HepG2 (cell line): ENCODE results near the gene PDE8B. TPM values are rescaled to one million over a fixed set of nuclear protein-coding genes. Genes with fewer than 3 reads are reported as not detected.
A peak's percentile ranks its signal among the peaks of the same experiment; 100 is the strongest.

ENCODE experiments used
- ATAC-seq: fragments of 200-7000 bp; cut with Tn5 transposase; 3 replicates; pipeline ENCODE4 v1.9.1; 2020; ENCODE audit warnings: mild to moderate bottlenecking, moderate library complexity
- BruUV-seq: library from RNA; stranded (reverse); fragments of 400-500 nt; replicated peaks from 2 replicates; lab custom pipeline; 2021; lab: Mats Ljungman, UMichigan
- CTCF ChIA-PET: fragments of 300-600 bp; formaldehyde crosslinking; extraction: SDS; loops from one replicate; lab custom pipeline; 2021; ENCODE audit warnings: low total read pairs, inconsistent platforms, low intra/inter-chr PET ratio; lab: Yijun Ruan, JAX
- POLR2A ChIA-PET: fragments of 350-600 bp; sonication (Branson Sonifier 250); formaldehyde crosslinking; loops from one replicate; lab custom pipeline; 2020; ENCODE audit warnings: antibody characterized with exemption, inconsistent platforms; lab: Yijun Ruan, JAX
- DNase-seq: peaks from one replicate; pipeline ENCODE4 v3.0.0-alpha.2; 2015; ENCODE audit warnings: low spot score
- FAIRE-seq: peaks from 3 replicates; lab custom pipeline; 2011; peaks lifted over from hg19 to GRCh38; lab: Jason Lieb, UNC
- H2AFZ ChIP-seq: one replicate; pipeline ENCODE4 v1.6.1; 2011; ENCODE audit warnings: low read length, inconsistent platforms
- H3K27ac ChIP-seq: fragments of 300-600 bp; 3 replicates; pipeline ENCODE4 v1.8.0; 2011; ENCODE audit warnings: mixed run types, mild to moderate bottlenecking, mixed read lengths, low read length, inconsistent platforms; ENCODE audit not compliant: insufficient read depth; ENCODE audit errors: extremely low read length
- H3K27me3 ChIP-seq, 2 experiments: fragments of 200-600 bp in 1 of 2; 2 replicates in 1 of 2; 3 replicates in 1 of 2; pipeline versions ENCODE4 v1.6.0 to v1.8.0; 2011; ENCODE audit warnings: low read length in 2 of 2, mild to moderate bottlenecking in 2 of 2, moderate library complexity in 2 of 2, inconsistent platforms in 1 of 2; ENCODE audit not compliant: insufficient read depth in 2 of 2, control insufficient read depth in 1 of 2
- H3K36me3 ChIP-seq, 2 experiments: fragments of 200-600 bp in 1 of 2; replicated peaks in 1 of 2; 2 replicates in 1 of 2; 3 replicates in 1 of 2; pipeline versions ENCODE4 v1.5.1 to v1.8.0; 2011; ENCODE audit warnings: low read length in 2 of 2, inconsistent platforms in 1 of 2; ENCODE audit not compliant: insufficient read depth in 2 of 2, control insufficient read depth in 1 of 2
- H3K4me1 ChIP-seq: 2 replicates; pipeline ENCODE4 v1.5.1; 2012; ENCODE audit warnings: low read length, inconsistent platforms; ENCODE audit not compliant: insufficient read depth
- H3K4me2 ChIP-seq: 2 replicates; pipeline ENCODE4 v1.6.0; 2011; ENCODE audit warnings: low read depth, low read length, inconsistent platforms
- H3K4me3 ChIP-seq, 3 experiments: fragments of 200-600 bp in 1 of 3; sonication (generic), shearing (Covaris generic) in 1 of 3; replicated peaks in 1 of 3; 2 replicates each; pipeline ENCODE4 v1.5.1; 2011 to 2016; ENCODE audit warnings: low read length in 3 of 3, inconsistent platforms in 2 of 3, low read depth in 2 of 3, mild to moderate bottlenecking in 2 of 3, control low read depth in 1 of 3, mixed read lengths in 1 of 3; ENCODE audit not compliant: insufficient read depth in 1 of 3
- H3K79me2 ChIP-seq: one replicate; pipeline ENCODE4 v1.6.1; 2011; ENCODE audit warnings: low read length, inconsistent platforms; ENCODE audit not compliant: insufficient read depth
- H3K9ac ChIP-seq: 2 replicates; pipeline ENCODE4 v1.6.0; 2011; ENCODE audit warnings: mild to moderate bottlenecking, low read depth, low read length, inconsistent platforms; ENCODE audit not compliant: insufficient read depth
- H3K9me3 ChIP-seq: 2 replicates; pipeline ENCODE4 v1.5.1; 2012; ENCODE audit warnings: mild to moderate bottlenecking, low read length
- H4K20me1 ChIP-seq: 2 replicates; pipeline ENCODE4 v1.6.0; 2011; ENCODE audit warnings: inconsistent platforms, mild to moderate bottlenecking, low read length, moderate library complexity; ENCODE audit not compliant: insufficient read depth
- FIP1L1 ChIP-seq: fragments of 200-400 bp; formaldehyde crosslinking; IDR thresholded peaks from 2 replicates; pipeline ENCODE4 v1.6.1; 2018; ENCODE audit warnings: low read depth, mild to moderate bottlenecking, low read length, moderate library complexity, borderline replicate concordance; ENCODE audit not compliant: insufficient read depth
- NBN ChIP-seq: fragments of 450-650 bp; conservative IDR thresholded peaks from 2 replicates; pipeline ENCODE4 v1.6.1; 2017
- RARG ChIP-seq: sonication (generic); formaldehyde crosslinking; IDR thresholded peaks from 2 replicates; pipeline ENCODE4 v1.4.0; 2020; ENCODE audit warnings: low read depth, mild to moderate bottlenecking, missing genetic modification reagents
- SPEN ChIP-seq: sonication (generic); formaldehyde crosslinking; IDR thresholded peaks from 2 replicates; pipeline ENCODE4 v1.5.1; 2020; ENCODE audit warnings: low read depth, mild to moderate bottlenecking, missing genetic modification reagents
- SRSF1 ChIP-seq: fragments of 200-400 bp; formaldehyde crosslinking; optimal IDR thresholded peaks from 2 replicates; pipeline ENCODE3; 2017; ENCODE audit warnings: mild to moderate bottlenecking, low read depth, low read length, moderate library complexity
- ZBTB7B ChIP-seq: sonication (generic); formaldehyde crosslinking; IDR thresholded peaks from 2 replicates; pipeline ENCODE4 v1.4.0; 2020; ENCODE audit warnings: missing genetic modification reagents
- ZFYVE20 ChIP-seq: sonication (generic); formaldehyde crosslinking; IDR thresholded peaks from 2 replicates; pipeline ENCODE4 v1.8.0; 2023; ENCODE audit warnings: low read depth, mild to moderate bottlenecking, moderate library complexity, missing genetic modification reagents, borderline replicate concordance
- ZKSCAN1 ChIP-seq: fragments of 150-350 bp; IDR thresholded peaks from 2 replicates; pipeline ENCODE4 v1.6.1; 2014; ENCODE audit warnings: low read length
- ZMYM3 ChIP-seq: sonication (generic); formaldehyde crosslinking; IDR thresholded peaks from 2 replicates; pipeline ENCODE4 v1.5.1; 2020; ENCODE audit warnings: mild to moderate bottlenecking, missing genetic modification reagents
- ZNF547 ChIP-seq: sonication (generic); formaldehyde crosslinking; IDR thresholded peaks from 2 replicates; pipeline ENCODE4 v1.5.1; 2020; ENCODE audit warnings: mild to moderate bottlenecking, missing genetic modification reagents
- ZNF598 ChIP-seq: sonication (generic); formaldehyde crosslinking; IDR thresholded peaks from 2 replicates; pipeline ENCODE4 v1.5.1; 2020; ENCODE audit warnings: mild to moderate bottlenecking, missing genetic modification reagents, borderline replicate concordance
- ZNF704 ChIP-seq: sonication (generic); formaldehyde crosslinking; IDR thresholded peaks from 2 replicates; pipeline ENCODE4 v1.8.1; 2023; ENCODE audit warnings: mild to moderate bottlenecking, inconsistent platforms, moderate library complexity, missing genetic modification reagents, borderline replicate concordance
- ZSCAN22 ChIP-seq: sonication (generic); formaldehyde crosslinking; IDR thresholded peaks from 2 replicates; pipeline ENCODE4 v1.4.0; 2020; ENCODE audit warnings: mild to moderate bottlenecking, missing genetic modification reagents
- WGBS: methylation state at CpG from one replicate; pipeline ENCODE4 v1.1.6; 2017; ENCODE audit warnings: low lambda C conversion rate; 5-methylcytosine and 5-hydroxymethylcytosine counted together
- in situ Hi-C: cut with HindIII; loops from 2 replicates; pipeline ENCODE4 v1.10.0; 2017; ENCODE audit warnings: low pct_unique_long_range_greater_than_20kb; ENCODE audit not compliant: extremely low pct_ligation_motif_present
- intact Hi-C: fragments of 100-400 bp; cut with micrococcal nuclease; formaldehyde crosslinking; loops from one replicate; pipeline ENCODE4 v1.10.0; 2022; ENCODE audit not compliant: unreplicated experiment
- polyA plus RNA-seq, 8 experiments: library from polyadenylated mRNA; depleted of rRNA in 3 of 8; stranded (reverse) in 7 of 8; unstranded in 1 of 8; fragments of >200 nt; fragmentation: Illumina TruSeq in 4 of 8; extraction: Trizol in 4 of 8; gene quantifications; 2 replicates each; pipeline versions ENCODE4 v1.2.1 to v1.2.3, GENCODE V29; 2011 to 2016; ENCODE audit warnings: low read depth in 4 of 8, missing spikeins in 1 of 8, mixed read lengths in 1 of 8; ENCODE audit not compliant: insufficient read depth in 1 of 8
- total RNA-seq, 5 experiments: library from RNA; depleted of rRNA; stranded (reverse); fragments of >200 nt; fragmentation: Illumina TruSeq; extraction: Trizol; gene quantifications; 2 replicates each; pipeline ENCODE4 v1.2.3, GENCODE V29; 2016; ENCODE audit warnings: low read depth in 1 of 5

PDE8B gene
- total and polyA plus RNA-seq, 2 of the 13 experiments (the other 11 are each of a cell fraction or from before 2014, with no cell fraction given), result 0.07 TPM; not detected in 1

- TF ChIP-seq ZFYVE20 (CRISPR knock-in tag), result no peak
- TF ChIP-seq SRSF1, result no peak
- no peak for TF ChIP-seq SPEN (CRISPR knock-in tag)
- no peak for TF ChIP-seq NBN
- TF ChIP-seq FIP1L1, result no peak
- no peak for TF ChIP-seq RARG
- TF ChIP-seq ZMYM3, result no peak
- no peak for TF ChIP-seq ZNF547 (CRISPR knock-in tag)
- TF ChIP-seq ZSCAN22, result no peak
- no peak for TF ChIP-seq ZNF598
- no peak for TF ChIP-seq ZBTB7B (CRISPR knock-in tag)
- no peak for TF ChIP-seq ZKSCAN1
- no peak for TF ChIP-seq ZNF704 (CRISPR knock-in tag)
- ChIA-PET POLR2A (no interaction called here), CTCF (no interaction called here)
- 8% methylated on average over 5 of the region's 5 CpGs for whole genome bisulfite sequencing
- in situ Hi-C loops (no loop called here), intact Hi-C loops (no loop called here)
- Histone ChIP-seq H3K79me2 (no peaks in the 10 kb centered on the region), H4K20me1 (no peaks in the 10 kb centered on the region), H2AFZ (no peak overlapping the region), H3K9ac (no peak overlapping the region), H3K27me3 (peaks cover 5 to 48% of the 10 kb centered on the region in 2 experiments; a peak in 4 of 5 replicates), H3K9me3 (no peaks in the 10 kb centered on the region), H3K4me3 (no peak overlapping the region), H3K4me1 (peaks cover 8% of the 10 kb centered on the region), H3K36me3 (no peaks in the 10 kb centered on the region), H3K4me2 (no peak overlapping the region), H3K27ac (no peak overlapping the region)
- DNase-seq, result peak; percentile 36
- BruUV-seq, result no TSS peak
- ATAC-seq, result 0 out of 3 replicates have a peak, but pooled peaks have one; percentile 36
- FAIRE-seq, result no peak
Observed at GRCh38 chr5:77177576-77177975, 32.9 kb upstream of the PDE8B start.
